ENCODE measurements around the gene UBAP1L. TPM values are rescaled to one million over a fixed set of nuclear protein-coding genes. Genes with fewer than 3 reads are reported as not detected.

UBAP1L gene
- polyA plus RNA-seq, 1 experiment: 1.0 TPM

DNA sequence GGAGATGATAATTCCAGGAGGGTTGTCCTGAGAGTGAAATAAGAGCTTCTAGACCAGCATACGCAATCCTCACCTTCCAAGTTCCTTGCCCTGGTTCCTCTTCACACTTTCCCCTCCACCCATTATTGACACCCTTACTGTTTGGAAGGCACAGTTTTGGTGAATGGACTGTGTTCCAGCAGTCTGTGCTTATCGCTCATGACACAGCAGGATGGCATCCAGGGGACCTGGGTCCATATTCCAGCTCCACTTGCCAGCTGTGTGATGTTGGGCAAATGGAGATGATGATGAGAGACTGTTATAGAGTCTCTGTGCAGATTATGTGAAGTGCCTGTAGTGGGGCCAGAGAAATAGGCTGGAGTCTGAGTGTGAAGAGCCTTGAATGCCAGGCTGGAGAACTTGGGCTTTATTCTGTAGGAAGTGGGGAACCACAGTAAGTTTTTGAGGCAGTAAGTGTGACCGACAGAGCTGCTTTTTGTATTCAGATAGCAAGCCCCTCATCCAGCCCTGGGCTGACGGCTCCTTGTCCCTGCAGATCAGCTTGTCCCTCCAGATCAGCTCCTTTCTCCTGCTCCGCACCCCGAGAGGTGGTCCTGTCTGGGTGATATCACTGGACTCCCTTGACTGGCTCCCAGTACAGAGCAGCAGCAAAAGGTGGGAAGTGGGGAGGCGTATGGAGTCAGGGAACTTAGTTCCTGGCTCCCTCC lies 30.3 kb downstream of the UBAP1L start:
- Histone ChIP-seq H3K36me3 (ENCODE audit: control insufficient read depth, insufficient read depth, low read length) (no peaks in the 10 kb centered on the region), H3K4me3 (ENCODE audit: low read depth, low read length) (no peak overlapping the region), H3K27me3 (ENCODE audit: control insufficient read depth, insufficient read depth, low read length) (peaks cover 10% of the 10 kb centered on the region)
- ChIA-PET POLR2A (no interaction called here), CTCF (interaction anchor here (1.2 to 13.4 kb wide), 5 partner anchors 9 to 51 kb away, joined by 4 to 301 read pairs (median 21); partner anchors contain the start of gene KBTBD13)
- no peak for TF ChIP-seq CTCF (IDR thresholded peaks at IDR 0.05; ENCODE audit: insufficient read depth, low read depth, low read length)
- DNase-seq (ENCODE audit: low read depth): no peak

DNA sequence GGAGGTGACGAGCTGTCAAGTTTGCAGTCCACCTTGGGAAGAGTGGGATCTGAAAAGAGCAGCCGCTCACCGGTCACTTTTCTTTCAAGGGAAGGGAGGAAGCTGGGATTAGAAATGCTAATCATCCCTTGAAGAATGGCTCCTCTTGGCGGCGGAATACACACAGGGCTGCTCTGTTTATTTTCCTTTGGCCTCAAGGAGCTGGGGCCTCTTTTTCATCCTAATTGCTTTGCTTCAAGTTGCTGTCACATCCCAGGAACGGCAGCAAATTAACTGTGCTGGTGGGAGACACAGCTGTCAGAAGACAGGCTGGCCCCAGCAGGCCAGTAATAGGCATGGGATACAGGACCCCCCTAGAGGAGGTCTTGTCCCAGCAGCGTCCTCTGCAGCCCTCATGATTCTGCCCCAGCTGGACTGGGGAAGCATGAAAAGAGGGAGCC lies 31.7 kb downstream of the UBAP1L start:
- DNase-seq (ENCODE audit: low read depth): no peak
- TF ChIP-seq CTCF (IDR thresholded peaks at IDR 0.05; ENCODE audit: insufficient read depth, low read depth, low read length): peak; percentile 30; the same call in 1 of the 2 replicates
- Histone ChIP-seq H3K27me3 (ENCODE audit: control insufficient read depth, insufficient read depth, low read length) (peaks cover 16% of the 10 kb centered on the region), H3K36me3 (ENCODE audit: control insufficient read depth, insufficient read depth, low read length) (no peaks in the 10 kb centered on the region), H3K4me3 (ENCODE audit: low read depth, low read length) (no peak overlapping the region)
- CTCF ChIA-PET: interaction anchor here (0.6 to 13.4 kb wide), 6 partner anchors 11 to 85 kb away, joined by 3 to 301 read pairs (median 5); no protein-coding TSS in a partner anchor
- POLR2A ChIA-PET: no interaction called here

GRCh38 chr15:65082303-65082953 lies 32.6 kb downstream of the UBAP1L start:
- no peak for DNase-seq (ENCODE audit: low read depth)
- POLR2A ChIA-PET: no interaction called here
- peaks cover 17% of the 10 kb centered on the region for H3K27me3 ChIP-seq (ENCODE audit: control insufficient read depth, insufficient read depth, low read length)

GRCh38 chr15:65081758-65082157 lies 33.2 kb downstream of the UBAP1L start:
- H3K36me3 ChIP-seq (ENCODE audit: control insufficient read depth, insufficient read depth, low read length): no peaks in the 10 kb centered on the region
- H3K27me3 ChIP-seq (ENCODE audit: control insufficient read depth, insufficient read depth, low read length): peaks cover 17% of the 10 kb centered on the region
- POLR2A ChIA-PET: no interaction called here
- no peak overlapping the region for H3K4me3 ChIP-seq (ENCODE audit: low read depth, low read length)
- CTCF ChIA-PET: interaction anchor here (1.2 to 13.4 kb wide), 6 partner anchors 14 to 350 kb away, joined by 4 to 301 read pairs (median 13); partner anchors contain the start of gene RASL12
- DNase-seq (ENCODE audit: low read depth): no peak
- TF ChIP-seq CTCF (IDR thresholded peaks at IDR 0.05; ENCODE audit: insufficient read depth, low read depth, low read length): no peak

More at GRCh38 chr15:65082303-65082953, 32.6 kb downstream of the UBAP1L start:
- CTCF ChIA-PET: interaction anchor here (0.6 to 13.4 kb wide), 7 partner anchors 10 to 351 kb away, joined by 3 to 301 read pairs (median 5); no protein-coding TSS in a partner anchor
- no peak for TF ChIP-seq CTCF (IDR thresholded peaks at IDR 0.05; ENCODE audit: insufficient read depth, low read depth, low read length)
- Histone ChIP-seq H3K36me3 (ENCODE audit: control insufficient read depth, insufficient read depth, low read length) (no peaks in the 10 kb centered on the region), H3K4me3 (ENCODE audit: low read depth, low read length) (no peak overlapping the region)

- no peak for DNase-seq (ENCODE audit: low read depth)
- Histone ChIP-seq H3K27me3 (ENCODE audit: control insufficient read depth, insufficient read depth, low read length) (peaks cover 17% of the 10 kb centered on the region), H3K4me3 (ENCODE audit: low read depth, low read length) (no peak overlapping the region), H3K36me3 (ENCODE audit: control insufficient read depth, insufficient read depth, low read length) (no peaks in the 10 kb centered on the region)
- no peak for TF ChIP-seq CTCF (IDR thresholded peaks at IDR 0.05; ENCODE audit: insufficient read depth, low read depth, low read length)
- POLR2A ChIA-PET: no interaction called here
- CTCF ChIA-PET: interaction anchor here (1.2 to 13.4 kb wide), 4 partner anchors 14 to 47 kb away, joined by 5 to 301 read pairs (median 40); partner anchors contain the start of gene RASL12
Observed at GRCh38 chr15:65081270-65081669, 33.7 kb downstream of the UBAP1L start.

All from BJ (cell line).